Measurements from ENCODE around the gene NHLRC2.

The NHLRC2 gene

GRCh38 chr10:113866551-113867394, 12.3 kb downstream of the NHLRC2 start:
- DNase-seq: no peak

- DNase-seq: no peak
Observed at GRCh38 chr10:113867904-113868303, 13.4 kb downstream of the NHLRC2 start.

GRCh38 chr10:113869789-113870188, 15.3 kb downstream of the NHLRC2 start:
- DNase-seq: no peak

GRCh38 chr10:113872139-113873030, 17.9 kb downstream of the NHLRC2 start:
- no peak for DNase-seq

- DNase-seq: no peak
Observed at GRCh38 chr10:113875212-113875611, 20.8 kb downstream of the NHLRC2 start.

GRCh38 chr10:113876461-113876860, 22.0 kb downstream of the NHLRC2 start:
- no peak for DNase-seq

GRCh38 chr10:113879691-113880090, 25.2 kb downstream of the NHLRC2 start:
- no peak for DNase-seq

GRCh38 chr10:113880236-113880635, 25.8 kb downstream of the NHLRC2 start:
- no peak for DNase-seq

GRCh38 chr10:113882240-113882639, 27.8 kb downstream of the NHLRC2 start:
- DNase-seq: no peak

- no peak for DNase-seq
Observed at GRCh38 chr10:113889911-113890310, 35.5 kb downstream of the NHLRC2 start.

- DNase-seq: no peak
Observed at GRCh38 chr10:113890769-113891168, 36.3 kb downstream of the NHLRC2 start.

- DNase-seq: no peak
Observed at GRCh38 chr10:113891476-113891875, 37.0 kb downstream of the NHLRC2 start.

- no peak for DNase-seq
Observed at GRCh38 chr10:113893570-113893969, 39.1 kb downstream of the NHLRC2 start.

- no peak for DNase-seq
Observed at GRCh38 chr10:113894581-113894980, 40.1 kb downstream of the NHLRC2 start.

GRCh38 chr10:113895018-113895417, 40.6 kb downstream of the NHLRC2 start:
- DNase-seq: no peak

GRCh38 chr10:113897693-113898618, 43.5 kb downstream of the NHLRC2 start:
- no peak for DNase-seq

- no peak for DNase-seq
Observed at GRCh38 chr10:113899952-113900598, 45.6 kb downstream of the NHLRC2 start.

- no peak for DNase-seq
Observed at GRCh38 chr10:113905756-113906155, 51.3 kb downstream of the NHLRC2 start.

- DNase-seq: no peak
Observed at GRCh38 chr10:113907166-113907565, 52.7 kb downstream of the NHLRC2 start.

- DNase-seq: no peak
Observed at GRCh38 chr10:113908236-113908635, 53.8 kb downstream of the NHLRC2 start.

GRCh38 chr10:113911113-113911512, 56.7 kb downstream of the NHLRC2 start:
- DNase-seq: no peak

GRCh38 chr10:113911839-113912238, 57.4 kb downstream of the NHLRC2 start:
- DNase-seq: no peak
